B cell (primary cell): ENCODE results near the gene RS1. TPM values are rescaled to one million over a fixed set of nuclear protein-coding genes. Genes with fewer than 3 reads are reported as not detected.

Experiments
- ATAC-seq: fragments of 200-7000 bp; cut with Tn5 transposase; one replicate; pipeline ENCODE4 v1.10.0; 2021; ENCODE audit warnings: low read depth, mild to moderate bottlenecking, moderate number of reproducible peaks, moderate library complexity
- CTCF ChIA-PET: fragments of 350-600 bp; sonication (Branson Sonifier 250); formaldehyde crosslinking; loops from one replicate; lab custom pipeline; 2021; ENCODE audit warnings: antibody characterized with exemption, inconsistent platforms; lab: Charles Lee
- POLR2A ChIA-PET: fragments of 350-600 bp; sonication (Branson Sonifier 250); formaldehyde crosslinking; loops from one replicate; lab custom pipeline; 2021; ENCODE audit warnings: antibody characterized with exemption; lab: Charles Lee
- DNase-seq: peaks from one replicate; pipeline ENCODE4 v3.0.0; 2013
- H2AFZ ChIP-seq: 2 replicates; pipeline ENCODE4 v1.6.1; 2012; ENCODE audit warnings: mild to moderate bottlenecking, low read depth, low read length; ENCODE audit not compliant: insufficient read depth, poor library complexity, severe bottlenecking
- H3K27ac ChIP-seq, 2 donors: 1 replicate in 1 of 2; 2 replicates in 1 of 2; pipeline ENCODE4 v1.5.1; 2012 to 2013; ENCODE audit warnings: low read length in 2 of 2, mild to moderate bottlenecking in 2 of 2, moderate library complexity in 1 of 2
- H3K27me3 ChIP-seq, 4 experiments: fragments of 200-600 bp in 1 of 4; sonication (generic) in 1 of 4; replicated peaks in 1 of 4; 1 replicate in 2 of 4; 2 replicates in 2 of 4; pipeline versions ENCODE4 v1.6.1 to v1.7.0; 2013 to 2016; ENCODE audit warnings: low read length in 3 of 4, mild to moderate bottlenecking in 2 of 4, mixed read lengths in 1 of 4, moderate library complexity in 1 of 4; ENCODE audit not compliant: insufficient read depth in 4 of 4, control insufficient read depth in 3 of 4; ENCODE audit errors: control extremely low read depth in 1 of 4
- H3K36me3 ChIP-seq, 2 experiments: replicated peaks in 1 of 2; 1 replicate in 1 of 2; 2 replicates in 1 of 2; pipeline versions ENCODE4 v1.6.1 to v1.7.1; 2013; ENCODE audit warnings: low read length in 1 of 2; ENCODE audit not compliant: insufficient read depth in 2 of 2, control insufficient read depth in 1 of 2; ENCODE audit errors: control extremely low read depth in 1 of 2, extremely low read depth in 1 of 2
- H3K4me1 ChIP-seq, 2 donors: fragments of 200-600 bp in 1 of 2; sonication (generic) in 1 of 2; 1 replicate in 1 of 2; 2 replicates in 1 of 2; pipeline versions ENCODE4 v1.5.1 to v1.6.1; 2013 to 2017; ENCODE audit warnings: low read length in 2 of 2; ENCODE audit not compliant: control insufficient read depth in 2 of 2, insufficient read depth in 2 of 2
- H3K4me2 ChIP-seq: replicated peaks from 2 replicates; pipeline ENCODE3; 2012; ENCODE audit warnings: mild to moderate bottlenecking, low read depth, low read length; ENCODE audit not compliant: poor library complexity, severe bottlenecking
- H3K4me3 ChIP-seq, 5 experiments: fragments of 200-600 bp in 1 of 5; sonication (generic) in 1 of 5; 1 replicate in 3 of 5; 2 replicates in 2 of 5; pipeline versions ENCODE4 v1.5.1 to v1.7.0; 2011 to 2016; ENCODE audit warnings: low read length in 4 of 5, mild to moderate bottlenecking in 4 of 5, low read depth in 2 of 5, control low read depth in 1 of 5, moderate library complexity in 1 of 5; ENCODE audit not compliant: insufficient read depth in 1 of 5; ENCODE audit errors: control extremely low read depth in 1 of 5, extremely low read depth in 1 of 5
- H3K79me2 ChIP-seq: fragments of 200-600 bp; sonication (generic); one replicate; pipeline ENCODE4 v1.6.0; 2016; ENCODE audit warnings: low read length; ENCODE audit not compliant: control insufficient read depth, insufficient read depth
- H3K9ac ChIP-seq: fragments of 200-600 bp; sonication (generic); 2 replicates; pipeline ENCODE4 v1.6.1; 2017; ENCODE audit warnings: mild to moderate bottlenecking, low read length, moderate library complexity
- H3K9me3 ChIP-seq, 3 donors: one replicate each; pipeline versions ENCODE4 v1.6.1 to v1.7.1; 2013; ENCODE audit warnings: low read length in 2 of 3; ENCODE audit not compliant: control insufficient read depth in 2 of 3, insufficient read depth in 1 of 3; ENCODE audit errors: control extremely low read depth in 1 of 3
- H4K20me1 ChIP-seq: 2 replicates; pipeline ENCODE4 v1.6.0; 2012; ENCODE audit warnings: mild to moderate bottlenecking, low read length; ENCODE audit not compliant: insufficient read depth, control insufficient read depth, poor library complexity, severe bottlenecking
- H3K27ac Mint-ChIP-seq: one replicate; pipeline ENCODE4 v1.8.0; 2021; ENCODE audit warnings: mixed read lengths
- H3K27me3 Mint-ChIP-seq: one replicate; pipeline ENCODE4 v1.8.0; 2021; ENCODE audit warnings: mixed read lengths
- H3K4me1 Mint-ChIP-seq: one replicate; pipeline ENCODE4 v1.8.0; 2021; ENCODE audit warnings: mixed read lengths
- H3K4me3 Mint-ChIP-seq: one replicate; pipeline ENCODE4 v1.8.0; 2021; ENCODE audit warnings: mixed read lengths
- H3K9me3 Mint-ChIP-seq: one replicate; pipeline ENCODE4 v1.8.0; 2022; ENCODE audit warnings: mixed read lengths; ENCODE audit not compliant: insufficient read depth
- CTCF ChIP-seq: fragments of 200-600 bp; IDR thresholded peaks from one replicate; pipeline ENCODE4 v1.8.0; 2022; ENCODE audit warnings: antibody characterized with exemption, mild to moderate bottlenecking
- EZH2 ChIP-seq: IDR thresholded peaks from 2 replicates; pipeline ENCODE4 v1.6.1; 2012; ENCODE audit warnings: borderline replicate concordance, low read depth, mild to moderate bottlenecking, moderate library complexity, low read length; ENCODE audit not compliant: insufficient read depth, poor library complexity, severe bottlenecking
- WGBS: methylation state at CpG from one replicate; pipeline ENCODE4 v1.1.5; 2013; ENCODE audit warnings: missing lambda C conversion rate; ENCODE audit not compliant: insufficient coverage; 5-methylcytosine and 5-hydroxymethylcytosine counted together
- intact Hi-C: fragments of 100-400 bp; cut with micrococcal nuclease; formaldehyde crosslinking; loops from one replicate; pipeline ENCODE4 v1.10.0; 2022
- polyA plus RNA-seq: library from polyadenylated mRNA; depleted of rRNA; stranded (reverse); fragments of >200 nt; gene quantifications from 2 replicates; pipeline ENCODE4 v1.2.3, GENCODE V29; 2012
- total RNA-seq, 2 donors: library from RNA; stranded (reverse); fragments of 120-200 nt in 1 of 2; gene quantifications; 1 replicate in 1 of 2; 2 replicates in 1 of 2; pipeline versions ENCODE4 v1.2.3 to v1.2.4, GENCODE V29; 2013 to 2022

RS1 gene
- total and polyA plus RNA-seq, 2 donors (not counting 1 experiment from before 2014, with no cell fraction given), result not detected

GRCh38 chrX:18682979-18683387 is 11.1 kb upstream of the RS1 start:
- peaks cover 2% of the 10 kb centered on the region for H3K4me1 Mint-ChIP-seq
- no peak overlapping the region for H2AFZ ChIP-seq
- H3K27ac Mint-ChIP-seq, result no peak overlapping the region
- intact Hi-C loops, result no loop called here
- H3K4me1 ChIP-seq, result no peaks in the 10 kb centered on the region
- H3K79me2 ChIP-seq, result no peaks in the 10 kb centered on the region
- no peak overlapping the region for H3K9ac ChIP-seq
- no peak overlapping the region for H3K27ac ChIP-seq
- H3K27me3 Mint-ChIP-seq, result no peaks in the 10 kb centered on the region
- no peak overlapping the region for H3K4me2 ChIP-seq
- no peak for ATAC-seq
- H3K4me3 Mint-ChIP-seq, result no peak overlapping the region
- no peaks in the 10 kb centered on the region for H3K27me3 ChIP-seq
- H4K20me1 ChIP-seq, result no peaks in the 10 kb centered on the region
- WGBS, result 0% methylated on average over 1 of the region's 9 CpGs
- no peak for TF ChIP-seq EZH2
- TF ChIP-seq CTCF, result no peak
- ChIA-PET CTCF (no interaction called here), POLR2A (no interaction called here)
- DNase-seq, result no peak
- H3K9me3 ChIP-seq, result no peaks in the 10 kb centered on the region
- H3K9me3 Mint-ChIP-seq, result no peaks in the 10 kb centered on the region
- no peak overlapping the region for H3K4me3 ChIP-seq
- H3K36me3 ChIP-seq, result no peaks in the 10 kb centered on the region

GRCh38 chrX:18681996-18682395 is 10.1 kb upstream of the RS1 start:
- Mint-ChIP-seq H3K27ac (no peak overlapping the region), H3K27me3 (no peaks in the 10 kb centered on the region), H3K9me3 (no peaks in the 10 kb centered on the region), H3K4me3 (no peak overlapping the region), H3K4me1 (peaks cover 2% of the 10 kb centered on the region)
- Histone ChIP-seq H4K20me1 (no peaks in the 10 kb centered on the region), H3K27ac (no peak overlapping the region), H3K4me3 (no peak overlapping the region), H3K79me2 (no peaks in the 10 kb centered on the region), H3K4me1 (no peaks in the 10 kb centered on the region), H3K27me3 (no peaks in the 10 kb centered on the region), H3K4me2 (no peak overlapping the region), H3K9me3 (no peaks in the 10 kb centered on the region), H3K9ac (no peak overlapping the region), H2AFZ (no peak overlapping the region), H3K36me3 (no peaks in the 10 kb centered on the region)
- CTCF ChIA-PET, result no interaction called here
- ATAC-seq (no peak), DNase-seq (no peak)
- 95% methylated on average over 5 of the region's 6 CpGs for WGBS
- POLR2A ChIA-PET, result no interaction called here
- TF ChIP-seq CTCF (no peak), EZH2 (no peak)
- intact Hi-C loops, result no loop called here
